K562 (cell line): ENCODE measurements around the gene TMEM132D. TPM values are rescaled to one million over a fixed set of nuclear protein-coding genes. Genes with fewer than 3 reads are reported as not detected.

Experiments
- ATAC-seq: fragments of 200-7000 bp; cut with Tn5 transposase; 3 replicates; pipeline ENCODE4 v1.9.1; 2020; ENCODE audit warnings: moderate library complexity
- BruUV-seq: library from RNA; stranded (reverse); fragments of 400-500 nt; replicated peaks from 2 replicates; lab custom pipeline; 2021; lab: Mats Ljungman, UMichigan
- CTCF ChIA-PET: fragments of 300-600 bp; formaldehyde crosslinking; extraction: SDS; loops from one replicate; lab custom pipeline; 2021; ENCODE audit warnings: low intra/inter-chr PET ratio; lab: Yijun Ruan, JAX
- POLR2A ChIA-PET: fragments of 300-600, 350-650 bp; sonication (Branson Sonifier 250); formaldehyde crosslinking; extraction: SDS; loops from one replicate; lab custom pipeline; 2021; ENCODE audit warnings: antibody characterized with exemption, inconsistent platforms; lab: Yijun Ruan, JAX
- DNase-seq, 4 experiments: peaks; one replicate each; pipeline versions ENCODE4 v3.0.0 to v3.0.0-alpha.2; 2011 to 2018; ENCODE audit warnings: low spot score in 3 of 4, mixed read lengths in 3 of 4; ENCODE audit errors: extremely low read depth in 1 of 4
- FAIRE-seq: peaks from 2 replicates; lab custom pipeline; 2011; peaks lifted over from hg19 to GRCh38; lab: Jason Lieb, UNC
- H2AFZ ChIP-seq: 2 replicates; pipeline ENCODE4 v1.6.0; 2011; ENCODE audit warnings: low read depth, low read length, control low read depth, inconsistent platforms
- H3K27ac ChIP-seq: fragments of 200-600 bp; 3 replicates; pipeline ENCODE4 v1.8.0; 2011; ENCODE audit warnings: low read depth, mild to moderate bottlenecking, control low read depth, inconsistent platforms, low read length, moderate library complexity, mixed read lengths; ENCODE audit errors: extremely low read depth
- H3K27me3 ChIP-seq, 2 experiments: fragments of 300-600 bp in 1 of 2; 2 replicates in 1 of 2; 3 replicates in 1 of 2; pipeline versions ENCODE4 v1.6.0 to v1.8.0; 2011; ENCODE audit warnings: inconsistent platforms in 2 of 2, low read length in 2 of 2, mild to moderate bottlenecking in 1 of 2, mixed read lengths in 1 of 2, moderate library complexity in 1 of 2; ENCODE audit not compliant: control insufficient read depth in 2 of 2, insufficient read depth in 2 of 2
- H3K36me3 ChIP-seq: fragments of 300-600 bp; 3 replicates; pipeline ENCODE4 v1.8.0; 2011; ENCODE audit warnings: mild to moderate bottlenecking, low read length, inconsistent platforms; ENCODE audit not compliant: control insufficient read depth, insufficient read depth
- H3K4me1 ChIP-seq, 2 experiments: fragments of 200-600 bp in 1 of 2; replicated peaks in 1 of 2; 2 replicates in 1 of 2; 3 replicates in 1 of 2; pipeline versions ENCODE4 v1.5.1 to v1.8.0; 2011; ENCODE audit warnings: inconsistent platforms in 2 of 2, low read length in 2 of 2, mild to moderate bottlenecking in 1 of 2, mixed read lengths in 1 of 2, moderate library complexity in 1 of 2; ENCODE audit not compliant: control insufficient read depth in 2 of 2, insufficient read depth in 2 of 2
- H3K4me2 ChIP-seq: 2 replicates; pipeline ENCODE4 v1.6.1; 2011; ENCODE audit warnings: low read length, control low read depth, inconsistent platforms, mixed read lengths; ENCODE audit not compliant: insufficient read depth
- H3K4me3 ChIP-seq: fragments of 200-600 bp; sonication (generic), shearing (Covaris generic); 2 replicates; pipeline ENCODE4 v1.5.1; 2016; ENCODE audit warnings: control low read depth, inconsistent platforms
- H3K79me2 ChIP-seq: fragments of 200-600 bp; 3 replicates; pipeline ENCODE4 v1.8.0; 2011; ENCODE audit warnings: low read length, inconsistent platforms; ENCODE audit not compliant: control insufficient read depth, insufficient read depth
- H3K9ac ChIP-seq, 2 experiments: 2 replicates each; pipeline versions ENCODE4 v1.6.0 to v1.6.1; 2011; ENCODE audit warnings: low read depth in 2 of 2, low read length in 2 of 2, control low read depth in 1 of 2, inconsistent platforms in 1 of 2, mild to moderate bottlenecking in 1 of 2, mixed read lengths in 1 of 2; ENCODE audit not compliant: insufficient read depth in 1 of 2
- H3K9me1 ChIP-seq: one replicate; pipeline ENCODE4 v1.6.0; 2011; ENCODE audit warnings: inconsistent platforms, mild to moderate bottlenecking, low read length, moderate library complexity; ENCODE audit not compliant: control insufficient read depth, insufficient read depth
- H3K9me3 ChIP-seq: replicated peaks from 2 replicates; pipeline ENCODE4 v1.5.1; 2011; ENCODE audit warnings: low read depth, low read length, inconsistent platforms; ENCODE audit not compliant: control insufficient read depth, insufficient read depth
- H4K20me1 ChIP-seq: replicated peaks from 2 replicates; pipeline ENCODE4 v1.6.1; 2011; ENCODE audit warnings: low read length, inconsistent platforms, mixed read lengths; ENCODE audit not compliant: control insufficient read depth, insufficient read depth
- ATF2 ChIP-seq: sonication (generic); formaldehyde crosslinking; IDR thresholded peaks from 2 replicates; pipeline ENCODE4 v1.8.1; 2022; ENCODE audit warnings: missing genetic modification reagents
- BMI1 ChIP-seq: fragments of 150-350 bp; IDR thresholded peaks from 2 replicates; pipeline ENCODE4 v1.6.1; 2014; ENCODE audit warnings: low read length
- E2F6 ChIP-seq, 2 experiments: IDR thresholded peaks; 2 replicates each; pipeline ENCODE4 v1.6.1; 2011; ENCODE audit warnings: borderline replicate concordance in 1 of 2, control low read depth in 1 of 2, low read depth in 1 of 2, low read length in 1 of 2, mild to moderate bottlenecking in 1 of 2, mixed read lengths in 1 of 2, moderate library complexity in 1 of 2; ENCODE audit not compliant: insufficient read depth in 1 of 2, insufficient read length in 1 of 2, poor library complexity in 1 of 2, severe bottlenecking in 1 of 2; ENCODE audit errors: extremely low read depth in 1 of 2
- ELF4 ChIP-seq: fragments of 450-650 bp; formaldehyde crosslinking; IDR thresholded peaks from 2 replicates; pipeline ENCODE4 v1.4.0; 2022; ENCODE audit warnings: missing genetic modification characterization
- GATAD2A ChIP-seq: fragments of 450-650 bp; IDR thresholded peaks from 2 replicates; pipeline ENCODE4 v1.6.1; 2017
- IRF9 ChIP-seq: fragments of 450-650 bp; IDR thresholded peaks from 2 replicates; pipeline ENCODE4 v1.6.1; 2016; ENCODE audit warnings: missing biosample characterization, missing genetic modification characterization
- LEF1 ChIP-seq: fragments of 450-650 bp; IDR thresholded peaks from 2 replicates; pipeline ENCODE4 v1.6.1; 2016; ENCODE audit warnings: mild to moderate bottlenecking
- MYNN ChIP-seq, 2 experiments: sonication (generic); formaldehyde crosslinking in 1 of 2; IDR thresholded peaks; 2 replicates each; pipeline versions ENCODE4 v1.5.0 to v1.6.1; 2016 to 2020; ENCODE audit warnings: antibody characterized with exemption in 1 of 2, missing genetic modification reagents in 1 of 2
- POLR2AphosphoS2 ChIP-seq: IDR thresholded peaks from 2 replicates; pipeline ENCODE4 v1.6.1; 2012; ENCODE audit warnings: low read length, improper control_type of control experiment
- RNF219 ChIP-seq: fragments of 250-450 bp; sonication (Bioruptor Pico); IDR thresholded peaks from 2 replicates; pipeline ENCODE4 v1.5.0; 2022; ENCODE audit warnings: mild to moderate bottlenecking
- SMARCE1 ChIP-seq: fragments of 450-650 bp; IDR thresholded peaks from 2 replicates; pipeline ENCODE4 v1.7.1; 2016; ENCODE audit warnings: mild to moderate bottlenecking
- STAT5A ChIP-seq: IDR thresholded peaks from 2 replicates; pipeline ENCODE4 v1.6.1; 2012; ENCODE audit warnings: low read length, inconsistent platforms, borderline replicate concordance
- ZBTB1 ChIP-seq: sonication (generic); formaldehyde crosslinking; IDR thresholded peaks from 2 replicates; pipeline ENCODE4 v1.8.1; 2023; ENCODE audit warnings: missing genetic modification reagents, low read depth, mild to moderate bottlenecking, borderline replicate concordance
- ZBTB12 ChIP-seq: fragments of 250-450 bp; sonication (Bioruptor Pico); IDR thresholded peaks from 2 replicates; pipeline ENCODE4 v1.4.0; 2020
- ZNF512 ChIP-seq: IDR thresholded peaks from 2 replicates; pipeline ENCODE4 v1.6.1; 2016; ENCODE audit warnings: missing genetic modification characterization, missing compliant biosample characterization
- WGBS: fragments of 100-300 bp; shearing (Covaris generic); methylation state at CpG from one replicate; pipeline ENCODE4 v1.1.6; 2016; ENCODE audit warnings: low coverage, mixed read lengths; ENCODE audit not compliant: insufficient coverage; ENCODE audit errors: missing lambda C conversion rate; 5-methylcytosine and 5-hydroxymethylcytosine counted together
- in situ Hi-C: fragments of 300-500 bp; cut with MboI; formaldehyde crosslinking; loops from 4 replicates; pipeline ENCODE4 v1.15.0; 2018; ENCODE audit warnings: inconsistent platforms, mixed read lengths
- intact Hi-C: fragments of 100-400 bp; cut with micrococcal nuclease; formaldehyde crosslinking; loops from 2 replicates; pipeline ENCODE4 v1.14.2; 2022
- polyA plus RNA-seq, 8 experiments: library from polyadenylated mRNA; depleted of rRNA in 4 of 8; stranded (reverse) in 5 of 8; unstranded in 3 of 8; fragments of >200 nt; fragmentation: Nextera tagmentation in 2 of 8; fragmentation: Illumina TruSeq in 1 of 8; extraction: Ambion mirVana in 2 of 8; extraction: Trizol in 1 of 8; gene quantifications; 2 replicates each; pipeline versions ENCODE4 v1.2.1 to v1.2.3, GENCODE V29; 2011 to 2014; ENCODE audit warnings: inconsistent platforms in 1 of 8, missing spikeins in 1 of 8
- total RNA-seq, 7 experiments: library from RNA; depleted of rRNA in 6 of 7; stranded (reverse); fragments of >200 nt in 6 of 7; fragmentation: Illumina TruSeq in 2 of 7; extraction: Trizol in 2 of 7; gene quantifications; 2 replicates each; pipeline versions ENCODE4 v1.2.1 to v1.2.3, GENCODE V29; 2011 to 2021; ENCODE audit warnings: low replicate concordance in 1 of 7

TMEM132D gene
- total and polyA plus RNA-seq, 9 of the 15 experiments (the other 6 are each of a cell fraction or from before 2014, with no cell fraction given): not detected

GRCh38 chr12:129434790-129435189, 469.0 kb downstream of the TMEM132D start:
- DNase-seq: no peak
- BruUV-seq: no TSS peak
- intact Hi-C loops: no loop called here
- H3K4me3 ChIP-seq: no peak overlapping the region
- no peaks in the 10 kb centered on the region for H3K9me1 ChIP-seq
- in situ Hi-C loops: no loop called here
- H4K20me1 ChIP-seq: no peaks in the 10 kb centered on the region
- no peaks in the 10 kb centered on the region for H3K9me3 ChIP-seq
- no peaks in the 10 kb centered on the region for H3K36me3 ChIP-seq
- H3K4me1 ChIP-seq: no peaks in the 10 kb centered on the region
- H3K4me2 ChIP-seq: no peak overlapping the region
- ATAC-seq: no peak
- ChIA-PET CTCF (no interaction called here), POLR2A (no interaction called here)
- WGBS: 7% methylated on average over 3 of the region's 3 CpGs
- H3K27me3 ChIP-seq: no peaks in the 10 kb centered on the region
- FAIRE-seq: no peak
- no peak overlapping the region for H3K27ac ChIP-seq
- no peak overlapping the region for H2AFZ ChIP-seq
- no peaks in the 10 kb centered on the region for H3K79me2 ChIP-seq
- no peak overlapping the region for H3K9ac ChIP-seq
- no peak for TF ChIP-seq BMI1
- TF ChIP-seq IRF9 (tag): no peak
- TF ChIP-seq SMARCE1: no peak
- TF ChIP-seq ELF4 (CRISPR knock-in tag): no peak
- no peak for TF ChIP-seq ZBTB12 (CRISPR knock-in tag)
- TF ChIP-seq ZBTB1: no peak
- no peak for TF ChIP-seq STAT5A
- no peak for TF ChIP-seq ATF2 (CRISPR knock-in tag)
- TF ChIP-seq LEF1: no peak
- no peak for TF ChIP-seq GATAD2A
- TF ChIP-seq RNF219 (CRISPR knock-in tag): no peak
- no peak for TF ChIP-seq POLR2AphosphoS2
- TF ChIP-seq E2F6 (IDR thresholded peaks at IDR 0.05; ENCODE audit: borderline replicate concordance in 1 of 2, extremely low read depth in 1 of 2, insufficient read depth in 1 of 2, insufficient read length in 1 of 2, low read depth in 1 of 2, low read length in 1 of 2, poor library complexity in 1 of 2, severe bottlenecking in 1 of 2): no peak
- TF ChIP-seq ZNF512 (tag): no peak
- TF ChIP-seq MYNN (IDR thresholded peaks at IDR 0.05): no peak
- no peak for TF ChIP-seq MYNN (CRISPR knock-in tag; IDR thresholded peaks at IDR 0.05)
